Right ventricle myocardium superior (tissue), 1 donor: ENCODE results near the gene SERINC4. TPM values are rescaled to one million over a fixed set of nuclear protein-coding genes. Genes with fewer than 3 reads are reported as not detected.
A peak's percentile ranks its signal among the peaks of the same experiment; 100 is the strongest.

Experiments used
- ATAC-seq: fragments of 200-7000 bp; cut with Tn5 transposase; one replicate; pipeline ENCODE4 v1.9.1; 2020; ENCODE audit warnings: mild to moderate bottlenecking; ENCODE audit not compliant: poor library complexity
- DNase-seq: peaks from one replicate; pipeline ENCODE4 v3.0.0-alpha.2; 2020
- intact Hi-C: fragments of 100-400 bp; cut with DNase I; formaldehyde crosslinking; loops from one replicate; pipeline ENCODE4 v1.11.2; 2022
- total RNA-seq: library from RNA; stranded (reverse); fragmentation: NEBNext Ultra II Directional; extraction: Animal tissue kit (Norgen Biotek cat#: 25700); gene quantifications from one replicate; pipeline ENCODE4 v1.2.1, GENCODE V29; 2021
- donor health status: DM: no; HTN: yes; CAD: no; lungs with severe emphysema.

SERINC4 gene
- total RNA-seq, 1 donor from 2014 or later, result 0.19 TPM

GRCh38 chr15:43800286-43801141, 494 bp upstream of the SERINC4 start, which contains the start of gene HYPK:
HYPK (plus strand) TSS chr15:43800599; CDS start chr15:43800623, 24 bp downstream.
- intact Hi-C loops, result no loop called here
- ATAC-seq (peak; percentile 94), DNase-seq (peak; percentile 97)

- DNase-seq, result no peak
- intact Hi-C loops, result no loop called here
- ATAC-seq, result no peak
These were observed 643 bp downstream of the SERINC4 start for GRCh38 chr15:43799209-43799944.

- intact Hi-C loops, result no loop called here
- no peak for ATAC-seq
- no peak for DNase-seq
These were observed 3.5 kb downstream of the SERINC4 start for GRCh38 chr15:43796566-43796965.

GRCh38 chr15:43795997-43796396, 4.0 kb downstream of the SERINC4 start:
- DNase-seq, result no peak
- intact Hi-C loops, result no loop called here
- no peak for ATAC-seq

GRCh38 chr15:43795197-43795596, 4.8 kb downstream of the SERINC4 start:
- intact Hi-C loops, result no loop called here
- no peak for ATAC-seq
- no peak for DNase-seq

GRCh38 chr15:43794269-43795037, 5.6 kb downstream of the SERINC4 start:
- ATAC-seq (no peak), DNase-seq (no peak)
- intact Hi-C loops, result no loop called here

GRCh38 chr15:43793647-43794046, 6.4 kb downstream of the SERINC4 start:
- ATAC-seq (no peak), DNase-seq (no peak)
- intact Hi-C loops, result no loop called here

GRCh38 chr15:43792761-43793476, 7.1 kb downstream of the SERINC4 start:
- intact Hi-C loops, result no loop called here
- DNase-seq (peak; percentile 59), ATAC-seq (peak; percentile 10)

- ATAC-seq (peak; percentile 96), DNase-seq (peak; percentile 100)
- intact Hi-C loops, result no loop called here
These were observed 7.8 kb downstream of the SERINC4 start, which contains the start of gene SERF2 for GRCh38 chr15:43791993-43792760. SERF2 (plus strand) TSS chr15:43792320; CDS start chr15:43792377, 57 bp downstream.

GRCh38 chr15:43789409-43789808, 10.6 kb downstream of the SERINC4 start:
- ATAC-seq, result no peak
- no peak for DNase-seq
- intact Hi-C loops, result no loop called here

- intact Hi-C loops, result no loop called here
- ATAC-seq (no peak), DNase-seq (no peak)
These were observed 21.0 kb downstream of the SERINC4 start for GRCh38 chr15:43779016-43779415.

- ATAC-seq (peak; percentile 84), DNase-seq (peak; percentile 84)
- intact Hi-C loops, result no loop called here
These were observed 22.6 kb downstream of the SERINC4 start for GRCh38 chr15:43777267-43777914.

GRCh38 chr15:43776718-43777266, 23.2 kb downstream of the SERINC4 start, which contains the start of gene ELL3:
ELL3 (minus strand) TSS chr15:43776966; CDS start chr15:43776901, 65 bp downstream.
- intact Hi-C loops, result no loop called here
- ATAC-seq (peak; percentile 91), DNase-seq (peak; percentile 88)

GRCh38 chr15:43776101-43776717, 23.8 kb downstream of the SERINC4 start:
- ATAC-seq (peak; percentile 2), DNase-seq (no peak)
- intact Hi-C loops, result no loop called here

- DNase-seq (no peak), ATAC-seq (peak; percentile 6)
- intact Hi-C loops, result no loop called here
These were observed 24.5 kb downstream of the SERINC4 start for GRCh38 chr15:43775411-43775965.

GRCh38 chr15:43774062-43774461, 26.0 kb downstream of the SERINC4 start:
- no peak for DNase-seq
- intact Hi-C loops, result no loop called here
- no peak for ATAC-seq
